ENCODE results near the gene TMC5. TPM values are rescaled to one million over a fixed set of nuclear protein-coding genes. Genes with fewer than 3 reads are reported as not detected.

Gene TMC5
- total RNA-seq, 6 experiments from 2014 or later, result 0.06 TPM; not detected in 5

Other genes starting within 250 kb of the TMC5 start
- not detected for gene SYT17, start 249.6 kb upstream of the TMC5 start, total RNA-seq (2021; fragmentation: NEBNext Ultra II Directional; extraction: Animal tissue kit (Norgen Biotek cat#: 25700))
- not detected for gene CLEC19A, start 132.2 kb upstream of the TMC5 start, total RNA-seq (2021; fragmentation: NEBNext Ultra II Directional; extraction: Animal tissue kit (Norgen Biotek cat#: 25700))
- 10 to 100 TPM; 61.4 to 91.1 (median 77.1) TPM for gene GDE1, start 104.2 kb downstream of the TMC5 start, total RNA-seq (2021; fragmentation: NEBNext Ultra II Directional; extraction: Animal tissue kit (Norgen Biotek cat#: 25700))
- 10 to 100 TPM; 12.7 to 18.2 (median 16.5) TPM for gene CCP110, start 106.1 kb downstream of the TMC5 start, total RNA-seq (2021; fragmentation: NEBNext Ultra II Directional; extraction: Animal tissue kit (Norgen Biotek cat#: 25700))
- 10 to 100 TPM; 65.6 to 81.9 (median 76.8) TPM for gene VPS35L, start 137.8 kb downstream of the TMC5 start, total RNA-seq (2021; fragmentation: NEBNext Ultra II Directional; extraction: Animal tissue kit (Norgen Biotek cat#: 25700))